ENCODE data around the gene SYNE1. TPM values are rescaled to one million over a fixed set of nuclear protein-coding genes. Genes with fewer than 3 reads are reported as not detected.
A peak's percentile ranks its signal among the peaks of the same experiment; 100 is the strongest.
"Not testable (repeated sequence)": the region's sequence is repeated elsewhere in the genome, so short reads cannot be mapped to it uniquely, and the experiment has no call there.

Gene SYNE1
- total and polyA plus RNA-seq, 8 donors, result 79.1 to 201 (median 104) TPM

GRCh38 chr6:152563177-152563576, 74.0 kb downstream of the SYNE1 start:
- peaks cover 0 to 4% of the 10 kb centered on the region in 2 donors for H3K9me3 ChIP-seq
- intact Hi-C loops (cut with DNase I), result no loop called here

GRCh38 chr6:152558798-152559197, 78.4 kb downstream of the SYNE1 start:
- H3K27me3 ChIP-seq; DNase-seq; H3K4me1 ChIP-seq; H3K27ac ChIP-seq; intact Hi-C loops (cut with DNase I); H3K4me3 ChIP-seq; H3K36me3 ChIP-seq; ATAC-seq: not testable (repeated sequence)
- peaks cover 0 to 18% of the 10 kb centered on the region in 2 donors for H3K9me3 ChIP-seq

More at GRCh38 chr6:152563177-152563576, 74.0 kb downstream of the SYNE1 start:
- ATAC-seq (no peak), DNase-seq (no peak)
- H3K4me3 ChIP-seq, result no peak overlapping the region
- no peaks in the 10 kb centered on the region for H3K27me3 ChIP-seq
- peaks cover 0 to 10% of the 10 kb centered on the region in 2 donors for H3K4me1 ChIP-seq
- no peak for TF ChIP-seq CTCF (IDR thresholded peaks at IDR 0.05)
- no peak overlapping the region for H3K27ac ChIP-seq
- H3K36me3 ChIP-seq, result no peaks in the 10 kb centered on the region

- TF ChIP-seq CTCF (IDR thresholded peaks at IDR 0.05), result no peak
- intact Hi-C loops (cut with DNase I), result no loop called here
- Histone ChIP-seq H3K4me1 (peaks cover 0 to 5% of the 10 kb centered on the region in 2 donors), H3K9me3 (peaks cover 0 to 18% of the 10 kb centered on the region in 2 donors), H3K4me3 (no peak overlapping the region), H3K36me3 (no peaks in the 10 kb centered on the region), H3K27ac (no peak overlapping the region), H3K27me3 (no peaks in the 10 kb centered on the region)
- no peak for DNase-seq
- no peak for ATAC-seq
Observed at GRCh38 chr6:152557502-152557901, 79.7 kb downstream of the SYNE1 start.

- Histone ChIP-seq H3K27ac (peak overlapping the region in 1 of 2 donors; percentile 58), H3K27me3 (no peaks in the 10 kb centered on the region), H3K9me3 (peaks cover 0 to 18% of the 10 kb centered on the region in 2 donors), H3K4me3 (no peak overlapping the region), H3K36me3 (no peaks in the 10 kb centered on the region), H3K4me1 (peaks cover 0 to 6% of the 10 kb centered on the region in 2 donors)
- intact Hi-C loops (cut with DNase I), result loop anchor here in 1 of 2 donors (5.0 kb wide), 1 partner anchor 87 kb away; no protein-coding TSS in a partner anchor
- TF ChIP-seq CTCF (IDR thresholded peaks at IDR 0.05), result no peak
- DNase-seq (no peak), ATAC-seq (no peak)
Observed at GRCh38 chr6:152554851-152555250, 82.3 kb downstream of the SYNE1 start.

- Histone ChIP-seq H3K36me3 (no peaks in the 10 kb centered on the region), H3K4me1 (peaks cover 0 to 6% of the 10 kb centered on the region in 2 donors), H3K27me3 (no peaks in the 10 kb centered on the region), H3K27ac (no peak overlapping the region), H3K9me3 (peaks cover 0 to 11% of the 10 kb centered on the region in 2 donors), H3K4me3 (no peak overlapping the region)
- DNase-seq (peak; percentile 38 to 78 (median 70)), ATAC-seq (peak; percentile 99)
- intact Hi-C loops (cut with DNase I), result loop anchor here in 1 of 2 donors (5.0 kb wide), 1 partner anchor 90 kb away; no protein-coding TSS in a partner anchor
- TF ChIP-seq CTCF (IDR thresholded peaks at IDR 0.05), result peak; percentile 86 to 88
Observed at GRCh38 chr6:152552616-152553209, 84.4 kb downstream of the SYNE1 start.

Data from left lung (tissue), 10 donors.